Trophoblast cell (in vitro differentiated cells and primary cell): ENCODE data around the gene PDE1A.

Experiments used
- DNase-seq, 2 donors: peaks; one replicate each; pipeline ENCODE4 v3.0.0-alpha.2; 2016
- H2AFZ ChIP-seq: 2 replicates; pipeline ENCODE4 v1.6.1; 2013; ENCODE audit warnings: low read length, moderate library complexity, mild to moderate bottlenecking; ENCODE audit not compliant: insufficient read depth, poor library complexity
- H2AK5ac ChIP-seq: 2 replicates; pipeline ENCODE4 v1.6.1; 2013; ENCODE audit warnings: mild to moderate bottlenecking, low read length
- H2BK120ac ChIP-seq: 2 replicates; pipeline ENCODE4 v1.6.1; 2013; ENCODE audit warnings: low read length, mild to moderate bottlenecking, moderate library complexity; ENCODE audit not compliant: insufficient read depth, poor library complexity
- H2BK12ac ChIP-seq: 2 replicates; pipeline ENCODE4 v1.6.1; 2013; ENCODE audit warnings: mild to moderate bottlenecking, low read length, moderate library complexity
- H2BK5ac ChIP-seq: 2 replicates; pipeline ENCODE4 v1.6.1; 2013; ENCODE audit warnings: low read length, low read depth, moderate library complexity, mild to moderate bottlenecking; ENCODE audit not compliant: poor library complexity
- H3K14ac ChIP-seq: 2 replicates; pipeline ENCODE4 v1.6.1; 2013; ENCODE audit warnings: mild to moderate bottlenecking, low read length
- H3K18ac ChIP-seq: 2 replicates; pipeline ENCODE4 v1.6.1; 2013; ENCODE audit warnings: mild to moderate bottlenecking, low read length
- H3K23ac ChIP-seq: 2 replicates; pipeline ENCODE4 v1.6.1; 2013; ENCODE audit warnings: low read length
- H3K27ac ChIP-seq: 2 replicates; pipeline ENCODE4 v1.5.1; 2013; ENCODE audit warnings: low read depth, mild to moderate bottlenecking, inconsistent platforms, low read length, moderate library complexity
- H3K27me3 ChIP-seq: 2 replicates; pipeline ENCODE4 v1.6.1; 2013; ENCODE audit warnings: inconsistent platforms, mild to moderate bottlenecking, low read length, moderate library complexity; ENCODE audit not compliant: insufficient read depth
- H3K36me3 ChIP-seq, 2 experiments: 1 replicate in 1 of 2; 2 replicates in 1 of 2; pipeline ENCODE4 v1.6.1; 2013; ENCODE audit warnings: low read length in 2 of 2, mild to moderate bottlenecking in 2 of 2, moderate library complexity in 1 of 2; ENCODE audit not compliant: insufficient read depth in 2 of 2, control insufficient read depth in 1 of 2
- H3K4ac ChIP-seq: 2 replicates; pipeline ENCODE4 v1.6.1; 2013; ENCODE audit warnings: low read depth, mild to moderate bottlenecking, low read length, moderate library complexity
- H3K4me1 ChIP-seq, 2 experiments: 1 replicate in 1 of 2; 2 replicates in 1 of 2; pipeline ENCODE4 v1.6.1; 2013; ENCODE audit warnings: low read length in 2 of 2, mild to moderate bottlenecking in 2 of 2, moderate library complexity in 1 of 2; ENCODE audit not compliant: insufficient read depth in 2 of 2, control insufficient read depth in 1 of 2
- H3K4me2 ChIP-seq: 2 replicates; pipeline ENCODE4 v1.6.1; 2013; ENCODE audit warnings: inconsistent platforms, mild to moderate bottlenecking, low read length, moderate library complexity
- H3K4me3 ChIP-seq: 2 replicates; pipeline ENCODE4 v1.5.1; 2013; ENCODE audit warnings: mild to moderate bottlenecking, low read depth, low read length, inconsistent platforms
- H3K79me1 ChIP-seq: one replicate; pipeline ENCODE4 v1.6.1; 2013; ENCODE audit warnings: low read length
- H3K79me2 ChIP-seq: 2 replicates; pipeline ENCODE4 v1.6.1; 2013; ENCODE audit warnings: low read length, mild to moderate bottlenecking; ENCODE audit not compliant: control insufficient read depth, insufficient read depth, poor library complexity
- H3K9ac ChIP-seq: 2 replicates; pipeline ENCODE4 v1.6.1; 2013; ENCODE audit warnings: mild to moderate bottlenecking, low read length
- H3K9me3 ChIP-seq: 2 replicates; pipeline ENCODE4 v1.6.1; 2013; ENCODE audit warnings: low read depth, mild to moderate bottlenecking, control low read depth, inconsistent platforms, low read length; ENCODE audit not compliant: insufficient read depth
- H4K12ac ChIP-seq: 2 replicates; pipeline ENCODE4 v1.6.1; 2013; ENCODE audit warnings: low read depth, mild to moderate bottlenecking, low read length, moderate library complexity
- H4K8ac ChIP-seq: 2 replicates; pipeline ENCODE4 v1.6.1; 2013; ENCODE audit warnings: low read depth, mild to moderate bottlenecking, low read length, moderate library complexity
- H4K91ac ChIP-seq: one replicate; pipeline ENCODE4 v1.6.1; 2013; ENCODE audit warnings: low read depth, mild to moderate bottlenecking, low read length, moderate library complexity
- WGBS: extraction: QIAGEN DNeasy Blood & Tissue Kit; methylation state at CpG from one replicate; pipeline ENCODE4 v1.1.7; 2013; ENCODE audit warnings: missing lambda C conversion rate; ENCODE audit not compliant: insufficient read length, insufficient coverage; ENCODE audit errors: extremely low coverage; 5-methylcytosine and 5-hydroxymethylcytosine counted together

Gene PDE1A

GRCh38 chr2:182366628-182367027, 60.2 kb downstream of the PDE1A start:
- Histone ChIP-seq H3K23ac (no peak overlapping the region), H3K9me3 (no peaks in the 10 kb centered on the region), H2AFZ (no peak overlapping the region), H3K79me1 (no peaks in the 10 kb centered on the region), H3K4me3 (no peak overlapping the region), H2BK120ac (no peak overlapping the region), H3K79me2 (no peaks in the 10 kb centered on the region), H3K27ac (no peak overlapping the region), H2BK5ac (no peak overlapping the region), H2AK5ac (no peak overlapping the region), H3K4me2 (no peak overlapping the region), H3K27me3 (no peaks in the 10 kb centered on the region), H3K14ac (no peak overlapping the region), H3K4me1 (no peaks in the 10 kb centered on the region), H3K4ac (no peak overlapping the region), H4K8ac (no peak overlapping the region), H3K18ac (no peak overlapping the region), H4K12ac (no peak overlapping the region), H3K9ac (no peak overlapping the region), H4K91ac (no peak overlapping the region), H2BK12ac (no peak overlapping the region), H3K36me3 (no peaks in the 10 kb centered on the region)
- no CpG with 5 or more reads among the region's 4 CpGs for WGBS
- no peak for DNase-seq

- Histone ChIP-seq H4K8ac (no peak overlapping the region), H3K27me3 (no peaks in the 10 kb centered on the region), H3K79me1 (no peaks in the 10 kb centered on the region), H3K23ac (no peak overlapping the region), H2BK5ac (no peak overlapping the region), H3K9me3 (no peaks in the 10 kb centered on the region), H4K91ac (no peak overlapping the region), H4K12ac (no peak overlapping the region), H3K36me3 (no peaks in the 10 kb centered on the region), H3K18ac (no peak overlapping the region), H2BK12ac (no peak overlapping the region), H2AK5ac (no peak overlapping the region), H2BK120ac (no peak overlapping the region), H3K27ac (no peak overlapping the region), H3K14ac (no peak overlapping the region), H3K4me3 (no peak overlapping the region), H3K4me1 (no peaks in the 10 kb centered on the region), H3K4me2 (no peak overlapping the region), H3K79me2 (no peaks in the 10 kb centered on the region), H2AFZ (no peak overlapping the region), H3K4ac (no peak overlapping the region), H3K9ac (no peak overlapping the region)
- WGBS, result no CpG with 5 or more reads among the region's 3 CpGs
- no peak for DNase-seq
Measured at GRCh38 chr2:182365855-182366254, 61.0 kb downstream of the PDE1A start.

GRCh38 chr2:182361477-182361876, 65.4 kb downstream of the PDE1A start:
- Histone ChIP-seq H2BK5ac (no peak overlapping the region), H4K91ac (no peak overlapping the region), H2AFZ (no peak overlapping the region), H4K12ac (no peak overlapping the region), H2BK120ac (no peak overlapping the region), H3K23ac (no peak overlapping the region), H3K4ac (no peak overlapping the region), H3K79me1 (no peaks in the 10 kb centered on the region), H3K18ac (no peak overlapping the region), H4K8ac (no peak overlapping the region), H3K9me3 (no peaks in the 10 kb centered on the region), H3K27me3 (no peaks in the 10 kb centered on the region), H3K79me2 (no peaks in the 10 kb centered on the region), H3K14ac (no peak overlapping the region), H2AK5ac (no peak overlapping the region), H3K27ac (no peak overlapping the region), H3K4me1 (no peaks in the 10 kb centered on the region), H3K9ac (no peak overlapping the region), H3K4me3 (no peak overlapping the region), H3K36me3 (no peaks in the 10 kb centered on the region), H2BK12ac (no peak overlapping the region), H3K4me2 (no peak overlapping the region)
- no CpG with 5 or more reads among the region's 1 CpG for WGBS
- no peak for DNase-seq

DNA sequence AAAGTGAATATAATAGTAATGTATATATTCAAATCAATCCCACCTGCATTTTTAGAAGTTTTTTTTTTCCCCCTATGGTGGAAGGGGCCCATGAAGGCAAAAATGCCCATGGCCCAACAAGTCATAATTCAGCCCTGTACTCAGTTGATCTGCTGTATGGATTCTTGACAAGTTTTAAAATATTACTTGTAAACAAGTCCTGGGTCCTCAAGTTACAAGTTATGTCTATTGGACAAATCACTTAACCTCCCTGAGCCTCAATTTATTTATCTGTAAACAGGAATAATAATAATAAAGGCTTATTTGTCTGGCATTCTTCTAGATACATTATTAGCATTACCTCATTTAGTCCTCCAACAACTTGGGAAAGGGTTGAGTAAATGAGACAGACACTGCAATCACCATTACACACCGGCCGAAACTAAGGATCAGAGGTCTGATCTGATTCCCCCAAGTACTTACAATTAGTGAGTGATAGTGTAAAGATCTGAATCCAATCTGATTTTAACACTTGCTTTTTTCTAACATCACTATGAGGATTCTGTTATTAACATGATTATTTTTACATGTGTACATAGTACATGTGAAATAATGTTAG, 66.1 kb downstream of the PDE1A start:
- Histone ChIP-seq H2AFZ (no peak overlapping the region), H3K23ac (no peak overlapping the region), H3K18ac (no peak overlapping the region), H3K4me1 (no peaks in the 10 kb centered on the region), H2BK12ac (no peak overlapping the region), H3K4me2 (no peak overlapping the region), H3K27me3 (no peaks in the 10 kb centered on the region), H3K4me3 (no peak overlapping the region), H3K14ac (no peak overlapping the region), H3K27ac (no peak overlapping the region), H3K9me3 (no peaks in the 10 kb centered on the region), H2BK120ac (no peak overlapping the region), H4K91ac (no peak overlapping the region), H3K9ac (no peak overlapping the region), H3K79me1 (no peaks in the 10 kb centered on the region), H2BK5ac (no peak overlapping the region), H3K36me3 (no peaks in the 10 kb centered on the region), H4K12ac (no peak overlapping the region), H2AK5ac (no peak overlapping the region), H4K8ac (no peak overlapping the region), H3K79me2 (no peaks in the 10 kb centered on the region), H3K4ac (no peak overlapping the region)
- DNase-seq, result no peak
- no CpG with 5 or more reads among the region's 2 CpGs for WGBS
